ENCODE results near the gene KRT74. TPM values are rescaled to one million over a fixed set of nuclear protein-coding genes. Genes with fewer than 3 reads are reported as not detected.

Gene KRT74
- polyA plus RNA-seq, 1 donor (not counting 4 experiments of a cell fraction or from before 2014, with no cell fraction given): 0.17 TPM

DNA sequence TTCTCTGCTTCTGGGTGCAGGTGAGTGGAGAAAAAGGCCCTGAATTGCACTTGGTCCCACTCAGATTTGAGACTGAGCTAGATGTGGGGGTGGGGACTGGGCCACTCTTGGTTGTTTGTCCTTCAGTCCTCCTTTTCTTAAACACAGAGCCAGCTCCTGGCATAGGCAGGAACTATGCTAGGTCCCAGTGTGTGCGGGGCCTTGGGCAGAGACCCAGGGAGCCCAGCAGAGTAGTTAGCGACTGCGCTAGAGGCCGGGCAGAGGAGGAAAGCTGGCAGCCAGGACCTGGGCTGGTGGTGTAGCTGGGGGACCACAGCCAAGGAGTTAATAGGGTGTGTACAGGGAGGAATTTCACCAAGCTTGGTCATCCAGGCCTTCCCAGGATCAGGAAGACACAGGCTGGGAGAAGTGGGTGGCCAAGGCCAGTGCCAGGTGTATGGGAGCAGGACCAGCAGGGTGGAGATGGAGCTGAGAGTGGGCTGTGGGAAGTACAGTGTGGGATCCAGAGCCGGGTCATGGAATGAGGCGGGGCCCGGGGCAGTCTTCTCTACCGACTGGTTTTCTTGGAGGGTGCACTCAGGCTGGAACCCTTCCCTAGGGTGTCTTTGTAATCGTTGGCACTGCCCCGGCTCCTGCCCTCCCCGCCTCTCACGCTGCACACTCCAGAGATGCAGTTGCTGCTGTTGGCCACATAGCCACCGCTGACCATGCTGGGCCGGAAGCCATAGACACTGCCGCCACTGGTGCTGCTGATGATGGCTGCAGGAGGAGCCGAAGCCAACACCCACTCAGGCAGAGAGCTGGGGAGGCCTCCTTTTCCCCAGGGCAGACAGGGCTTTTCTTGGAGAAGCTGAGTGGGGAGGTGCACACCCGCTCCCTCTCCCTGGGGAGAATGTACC, 29.4 kb downstream of the KRT74 start:
- H2AFZ ChIP-seq (ENCODE audit: control insufficient read depth, low read length): peak overlapping the region; percentile 11
- H3K27ac ChIP-seq (ENCODE audit: control insufficient read depth, insufficient read depth, low read length): no peak overlapping the region
- H3K4me3 ChIP-seq (ENCODE audit: control insufficient read depth in 2 of 3, extremely low read depth in 1 of 3, insufficient read depth in 2 of 3, low read depth in 1 of 3, low read length in 3 of 3): no peak overlapping the region
- H4K20me1 ChIP-seq (ENCODE audit: control insufficient read depth, extremely low read depth, insufficient read depth, low read length): no peaks in the 10 kb centered on the region
- no peak overlapping the region for H3K9ac ChIP-seq (ENCODE audit: control insufficient read depth, extremely low read depth, insufficient read depth, low read length)
- no peaks in the 10 kb centered on the region for H3K36me3 ChIP-seq (ENCODE audit: control insufficient read depth in 2 of 2, extremely low read depth in 1 of 2, insufficient read depth in 2 of 2, low read length in 2 of 2)
- no peaks in the 10 kb centered on the region for H3K79me2 ChIP-seq (ENCODE audit: control insufficient read depth, insufficient read depth, low read length)
- peaks cover 13% of the 10 kb centered on the region for H3K4me1 ChIP-seq (ENCODE audit: control insufficient read depth, extremely low read depth, insufficient read depth, low read length)
- DNase-seq (ENCODE audit: low read depth, low spot score): no peak
- dilution Hi-C loops (cut with MboI; ENCODE audit: extremely low pct_ligation_motif_present, low sequenced_read_pairs): no loop called here
- peaks cover 3% of the 10 kb centered on the region for H3K27me3 ChIP-seq (ENCODE audit: control insufficient read depth, extremely low read depth, insufficient read depth, low read length)
- TF ChIP-seq, protein P1, sequence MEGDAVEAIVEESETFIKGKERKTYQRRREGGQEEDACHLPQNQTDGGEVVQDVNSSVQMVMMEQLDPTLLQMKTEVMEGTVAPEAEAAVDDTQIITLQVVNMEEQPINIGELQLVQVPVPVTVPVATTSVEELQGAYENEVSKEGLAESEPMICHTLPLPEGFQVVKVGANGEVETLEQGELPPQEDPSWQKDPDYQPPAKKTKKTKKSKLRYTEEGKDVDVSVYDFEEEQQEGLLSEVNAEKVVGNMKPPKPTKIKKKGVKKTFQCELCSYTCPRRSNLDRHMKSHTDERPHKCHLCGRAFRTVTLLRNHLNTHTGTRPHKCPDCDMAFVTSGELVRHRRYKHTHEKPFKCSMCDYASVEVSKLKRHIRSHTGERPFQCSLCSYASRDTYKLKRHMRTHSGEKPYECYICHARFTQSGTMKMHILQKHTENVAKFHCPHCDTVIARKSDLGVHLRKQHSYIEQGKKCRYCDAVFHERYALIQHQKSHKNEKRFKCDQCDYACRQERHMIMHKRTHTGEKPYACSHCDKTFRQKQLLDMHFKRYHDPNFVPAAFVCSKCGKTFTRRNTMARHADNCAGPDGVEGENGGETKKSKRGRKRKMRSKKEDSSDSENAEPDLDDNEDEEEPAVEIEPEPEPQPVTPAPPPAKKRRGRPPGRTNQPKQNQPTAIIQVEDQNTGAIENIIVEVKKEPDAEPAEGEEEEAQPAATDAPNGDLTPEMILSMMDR (optimal IDR thresholded peaks at IDR 0.05 in 1 of 3, IDR thresholded peaks at IDR 0.05 in 1 of 3, conservative IDR thresholded peaks at IDR 0.05 in 1 of 3; ENCODE audit: extremely low read depth in 1 of 3, insufficient read depth in 2 of 3, low read length in 3 of 3): peak; percentile 16 to 26 (median 23)
- no peak for TF ChIP-seq EZH2 (IDR thresholded peaks at IDR 0.05; ENCODE audit: low read length)
- peak; percentile 51 for FAIRE-seq
- H3K4me2 ChIP-seq (ENCODE audit: control insufficient read depth, extremely low read depth, insufficient read depth, low read depth, low read length): no peak overlapping the region
- H3K9me3 ChIP-seq (ENCODE audit: control insufficient read depth, low read depth, low read length): no peaks in the 10 kb centered on the region
- H3K9me1 ChIP-seq (ENCODE audit: control insufficient read depth, extremely low read depth, insufficient read depth, low read length): no peaks in the 10 kb centered on the region

DNA sequence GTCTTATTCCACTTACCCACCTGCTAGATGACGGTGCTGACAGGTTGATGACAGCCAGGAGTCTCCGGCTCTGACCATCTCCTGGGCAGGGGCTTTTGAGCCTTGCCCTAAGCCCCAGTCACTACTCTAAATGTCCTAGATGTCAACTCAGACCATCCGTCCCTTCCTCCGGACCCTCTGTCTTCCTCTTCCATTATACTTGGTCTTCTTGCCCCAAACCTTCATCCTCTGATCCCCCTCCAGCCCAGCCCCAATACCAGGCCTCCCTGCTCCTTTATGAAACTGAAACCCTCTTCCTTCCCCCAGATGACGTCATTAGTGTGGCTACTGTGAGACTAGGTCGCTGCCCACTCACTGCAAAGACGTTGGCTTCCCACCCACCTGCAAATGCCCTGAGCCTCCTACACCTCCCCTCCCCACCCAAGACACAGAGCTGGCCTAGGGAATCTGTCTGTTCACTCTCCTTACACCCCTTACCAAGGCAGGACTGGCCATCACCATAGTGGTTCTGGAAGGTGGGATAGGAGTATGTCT, 30.8 kb downstream of the KRT74 start:
- no peaks in the 10 kb centered on the region for H3K9me1 ChIP-seq (ENCODE audit: control insufficient read depth, extremely low read depth, insufficient read depth, low read length)
- TF ChIP-seq, protein P1 (optimal IDR thresholded peaks at IDR 0.05 in 1 of 3, IDR thresholded peaks at IDR 0.05 in 1 of 3, conservative IDR thresholded peaks at IDR 0.05 in 1 of 3; ENCODE audit: extremely low read depth in 1 of 3, insufficient read depth in 2 of 3, low read length in 3 of 3): no peak
- no peak for TF ChIP-seq EZH2 (IDR thresholded peaks at IDR 0.05; ENCODE audit: low read length)
- no peak overlapping the region for H3K9ac ChIP-seq (ENCODE audit: control insufficient read depth, extremely low read depth, insufficient read depth, low read length)
- H3K4me2 ChIP-seq (ENCODE audit: control insufficient read depth, extremely low read depth, insufficient read depth, low read depth, low read length): no peak overlapping the region
- no peaks in the 10 kb centered on the region for H3K27me3 ChIP-seq (ENCODE audit: control insufficient read depth, extremely low read depth, insufficient read depth, low read length)
- no peaks in the 10 kb centered on the region for H3K79me2 ChIP-seq (ENCODE audit: control insufficient read depth, insufficient read depth, low read length)
- no peak overlapping the region for H2AFZ ChIP-seq (ENCODE audit: control insufficient read depth, low read length)
- dilution Hi-C loops (cut with MboI; ENCODE audit: extremely low pct_ligation_motif_present, low sequenced_read_pairs): no loop called here
- peaks cover 22% of the 10 kb centered on the region for H3K4me1 ChIP-seq (ENCODE audit: control insufficient read depth, extremely low read depth, insufficient read depth, low read length)
- no peak overlapping the region for H3K27ac ChIP-seq (ENCODE audit: control insufficient read depth, insufficient read depth, low read length)
- H3K4me3 ChIP-seq (ENCODE audit: control insufficient read depth in 2 of 3, extremely low read depth in 1 of 3, insufficient read depth in 2 of 3, low read depth in 1 of 3, low read length in 3 of 3): no peak overlapping the region
- H3K36me3 ChIP-seq (ENCODE audit: control insufficient read depth in 2 of 2, extremely low read depth in 1 of 2, insufficient read depth in 2 of 2, low read length in 2 of 2): no peaks in the 10 kb centered on the region
- no peaks in the 10 kb centered on the region for H4K20me1 ChIP-seq (ENCODE audit: control insufficient read depth, extremely low read depth, insufficient read depth, low read length)
- DNase-seq (ENCODE audit: low read depth, low spot score) (no peak), FAIRE-seq (no peak)
- H3K9me3 ChIP-seq (ENCODE audit: control insufficient read depth, low read depth, low read length): no peaks in the 10 kb centered on the region
